Measurements from ENCODE around the gene DGKQ.
A peak's percentile ranks its signal among the peaks of the same experiment; 100 is the strongest.
"Not testable (repeated sequence)": the region's sequence is repeated elsewhere in the genome, so short reads cannot be mapped to it uniquely, and the experiment has no call there.

The DGKQ gene

DNA sequence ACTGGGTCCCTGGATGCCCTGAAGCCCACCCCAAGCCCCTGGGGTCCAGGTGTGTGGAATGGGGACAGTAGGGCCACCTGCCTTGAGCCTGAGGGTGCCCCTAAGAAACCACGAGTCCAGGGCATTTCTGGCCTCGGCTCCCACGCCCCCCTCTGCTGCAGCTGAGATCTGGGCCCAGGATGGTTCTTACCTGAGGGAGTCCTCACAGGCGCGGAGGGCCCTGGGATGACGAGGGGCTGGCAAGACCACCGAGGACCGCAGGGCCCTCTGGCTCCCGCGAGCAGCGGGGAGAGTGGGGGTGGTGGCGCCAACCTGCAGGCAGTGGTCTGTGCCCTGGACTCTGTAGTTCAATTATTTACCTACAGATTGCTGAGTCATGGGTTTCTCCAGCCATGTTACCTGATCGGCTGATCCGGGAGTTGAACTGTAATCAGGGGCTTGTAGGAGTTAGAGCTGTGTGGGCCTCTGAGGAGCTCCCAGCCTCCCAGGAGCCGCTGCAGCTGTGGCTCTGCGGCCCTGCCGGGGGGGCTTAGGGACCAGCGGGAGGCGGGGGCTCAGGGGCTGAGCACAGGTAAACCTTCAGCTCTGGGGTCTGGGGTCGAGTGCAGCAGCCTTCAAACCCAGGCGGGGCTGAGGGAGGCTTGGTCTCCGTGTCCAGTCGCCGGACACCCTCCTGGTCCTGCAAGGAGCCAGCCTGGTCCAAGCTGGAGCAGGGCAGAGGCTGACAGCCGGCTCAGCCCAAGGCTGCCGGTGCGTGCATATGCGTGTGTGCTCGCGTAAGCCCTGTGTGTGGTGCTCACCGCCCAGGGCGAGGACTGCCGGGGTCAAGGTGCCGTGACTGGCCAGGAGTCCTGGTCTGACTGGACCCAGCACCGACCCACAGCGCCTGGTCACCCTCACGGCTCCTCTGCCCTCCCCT is 20.0 kb upstream of the DGKQ start, which contains the start of gene SLC26A1:
SLC26A1 (minus strand) TSS at position 294 of the 919 bp plus-strand sequence. CDS start 1,701 bp downstream, outside the sequence.
- DNase-seq: no peak

DNA sequence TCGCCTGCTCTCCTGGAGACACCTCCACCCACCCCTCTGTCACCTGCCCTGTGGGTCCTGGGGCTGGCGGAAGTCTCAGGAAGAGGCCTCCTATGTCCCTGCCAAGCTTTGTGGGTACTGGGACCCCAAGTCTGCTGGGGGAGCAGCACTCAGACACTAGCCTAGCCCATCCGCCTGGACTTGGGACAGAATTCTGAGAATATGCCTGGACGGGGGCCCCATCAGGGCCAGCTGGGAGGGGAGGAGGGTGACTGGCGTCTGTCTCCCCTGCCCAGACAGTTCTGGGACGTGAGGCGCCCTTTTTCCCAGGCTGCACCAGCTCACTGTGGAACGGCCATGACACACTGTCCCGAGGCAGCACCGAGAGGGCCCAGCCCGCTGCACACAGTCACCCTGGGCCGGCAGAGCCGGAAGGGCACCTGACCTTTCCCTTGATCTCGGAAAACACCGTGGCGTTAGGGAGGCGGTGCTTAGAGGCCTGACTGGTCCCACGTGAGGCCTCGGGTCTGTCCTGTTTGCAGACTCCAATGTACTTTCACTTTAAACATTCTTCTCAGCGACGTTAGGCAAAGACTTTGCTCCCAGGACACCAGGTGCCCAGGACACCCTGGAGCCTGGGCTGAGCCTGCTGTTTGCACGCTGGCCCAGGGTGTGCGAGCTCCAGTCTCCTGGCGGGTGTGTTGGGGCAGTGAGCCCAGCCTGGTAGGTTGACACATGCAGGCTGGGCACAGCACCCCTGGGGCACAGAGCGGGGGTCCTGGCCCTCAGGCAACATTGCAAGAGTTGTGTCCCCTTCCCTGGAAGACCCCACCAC is 19.1 kb upstream of the DGKQ start:
- DNase-seq: no peak

DNA sequence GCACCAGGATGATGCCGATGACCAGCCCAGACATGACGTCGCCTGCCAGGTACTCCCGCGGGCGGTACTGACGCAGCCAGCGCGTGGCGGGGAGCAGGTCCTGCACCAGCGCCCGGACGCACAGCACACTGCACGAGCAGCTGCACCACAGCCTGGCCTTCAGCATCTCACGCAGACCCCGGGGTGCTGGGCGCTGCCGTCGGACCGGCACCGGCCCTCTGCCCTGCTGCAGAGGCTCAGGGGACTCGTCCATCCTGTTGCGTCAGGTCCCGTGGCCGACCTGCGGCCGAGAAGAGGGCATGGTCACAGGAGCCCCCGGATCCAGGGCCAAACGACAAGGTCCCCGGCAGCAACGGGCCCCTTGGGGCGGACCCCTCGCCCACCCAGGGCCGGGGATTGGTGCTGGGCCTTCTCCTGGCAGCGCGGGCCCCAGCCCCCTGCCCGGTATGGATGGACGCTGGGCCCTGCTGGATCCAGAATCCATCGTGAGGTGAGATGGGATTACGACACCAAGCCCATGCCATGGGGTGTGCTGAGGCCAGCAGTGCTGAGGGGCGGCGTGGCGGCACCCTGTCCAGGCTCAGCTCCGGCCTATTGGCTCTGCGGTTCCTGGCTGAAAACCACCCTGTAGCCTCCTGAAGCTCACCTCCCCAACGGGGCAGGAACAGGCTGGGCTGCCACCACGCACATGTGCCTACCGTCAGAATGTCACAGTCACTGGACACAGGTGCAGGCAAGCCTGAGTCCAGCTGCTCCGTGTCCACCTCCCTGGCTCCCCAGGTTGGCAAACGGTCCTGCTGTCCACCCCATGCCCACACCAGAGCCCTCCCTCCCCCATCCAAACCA is 18.3 kb upstream of the DGKQ start:
- no peak for DNase-seq

DNA sequence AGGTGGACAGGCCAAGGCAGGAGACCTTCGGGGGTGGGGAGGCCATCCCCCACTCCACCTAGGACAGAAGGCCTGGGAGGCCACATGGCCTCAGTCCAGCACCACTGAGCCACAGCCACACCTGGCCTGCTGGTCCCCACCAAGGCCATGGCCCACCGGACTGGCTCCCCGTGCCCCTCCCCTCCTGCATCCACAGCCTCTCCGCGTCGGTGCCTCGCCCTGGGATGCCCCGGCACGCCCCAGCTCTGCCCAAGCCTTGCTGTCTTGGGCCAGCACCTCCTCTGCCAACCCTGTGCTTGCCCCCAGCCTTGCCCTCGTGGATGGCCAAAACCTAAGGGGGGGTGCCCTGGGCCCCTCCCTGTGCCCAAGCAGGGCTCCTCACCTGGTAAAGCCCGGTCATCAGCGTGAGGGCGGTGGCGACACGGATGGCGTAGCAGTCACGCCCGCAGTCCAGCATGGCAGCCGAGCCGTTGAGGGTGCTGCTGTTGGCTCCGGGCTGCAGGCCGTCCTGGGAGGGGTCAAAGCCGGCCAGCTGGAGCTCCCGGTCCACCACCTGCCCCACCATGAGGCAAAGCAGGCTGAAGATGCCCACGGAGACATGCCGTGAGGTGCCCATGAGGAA is 17.5 kb upstream of the DGKQ start:
- DNase-seq: no peak

GRCh38 chr4:989722-990471 is 16.5 kb upstream of the DGKQ start:
- DNase-seq: no peak

DNA sequence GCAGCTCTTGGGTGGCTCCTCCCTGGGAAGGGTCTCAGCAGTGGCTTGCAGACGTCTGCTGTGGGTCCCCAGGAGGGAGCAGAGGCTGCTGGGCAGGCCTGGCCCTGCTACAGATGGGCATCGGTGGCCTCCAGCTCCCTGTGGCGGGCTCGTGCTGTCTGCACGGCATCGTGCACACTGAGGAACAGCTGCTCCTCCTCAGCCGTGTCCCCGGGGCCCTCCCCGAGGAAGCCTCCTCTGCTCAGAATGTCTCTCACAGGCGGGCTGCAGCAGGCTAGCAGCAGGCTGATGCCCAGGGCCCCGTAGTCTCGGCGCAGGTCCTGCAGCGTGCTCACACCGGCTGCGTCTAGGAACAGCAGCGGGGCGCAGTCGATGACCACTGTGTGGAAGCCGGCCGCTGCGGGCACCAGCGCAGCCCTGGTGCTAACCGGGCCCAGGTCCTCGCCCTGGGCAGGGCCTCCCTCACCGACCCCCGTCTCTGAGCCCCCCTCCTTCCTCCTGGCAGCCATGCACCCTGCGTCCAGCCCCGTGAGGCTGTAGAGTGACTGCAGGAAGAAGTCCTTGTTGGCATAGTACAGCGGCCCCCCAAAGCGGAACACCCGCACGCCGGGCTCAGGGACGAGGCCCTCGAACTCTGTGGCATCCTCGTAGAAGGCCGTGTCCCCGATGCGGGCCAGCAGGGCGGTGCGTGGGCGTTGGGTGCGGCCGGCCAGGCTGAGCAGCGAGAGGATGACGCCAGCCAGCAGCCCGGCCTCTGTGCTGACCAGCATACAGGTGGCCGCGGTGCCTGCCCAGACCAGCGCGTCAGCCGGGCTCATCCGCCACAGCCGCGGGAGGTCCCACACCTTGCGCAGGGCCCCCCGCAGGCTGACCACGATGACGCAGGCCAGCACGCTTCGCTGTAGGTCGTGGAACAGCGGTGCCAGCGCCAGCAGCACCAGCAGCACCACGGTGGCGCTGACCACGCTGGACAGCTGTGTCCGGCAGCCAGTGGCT is 15.7 kb upstream of the DGKQ start:
- no peak for DNase-seq

DNA sequence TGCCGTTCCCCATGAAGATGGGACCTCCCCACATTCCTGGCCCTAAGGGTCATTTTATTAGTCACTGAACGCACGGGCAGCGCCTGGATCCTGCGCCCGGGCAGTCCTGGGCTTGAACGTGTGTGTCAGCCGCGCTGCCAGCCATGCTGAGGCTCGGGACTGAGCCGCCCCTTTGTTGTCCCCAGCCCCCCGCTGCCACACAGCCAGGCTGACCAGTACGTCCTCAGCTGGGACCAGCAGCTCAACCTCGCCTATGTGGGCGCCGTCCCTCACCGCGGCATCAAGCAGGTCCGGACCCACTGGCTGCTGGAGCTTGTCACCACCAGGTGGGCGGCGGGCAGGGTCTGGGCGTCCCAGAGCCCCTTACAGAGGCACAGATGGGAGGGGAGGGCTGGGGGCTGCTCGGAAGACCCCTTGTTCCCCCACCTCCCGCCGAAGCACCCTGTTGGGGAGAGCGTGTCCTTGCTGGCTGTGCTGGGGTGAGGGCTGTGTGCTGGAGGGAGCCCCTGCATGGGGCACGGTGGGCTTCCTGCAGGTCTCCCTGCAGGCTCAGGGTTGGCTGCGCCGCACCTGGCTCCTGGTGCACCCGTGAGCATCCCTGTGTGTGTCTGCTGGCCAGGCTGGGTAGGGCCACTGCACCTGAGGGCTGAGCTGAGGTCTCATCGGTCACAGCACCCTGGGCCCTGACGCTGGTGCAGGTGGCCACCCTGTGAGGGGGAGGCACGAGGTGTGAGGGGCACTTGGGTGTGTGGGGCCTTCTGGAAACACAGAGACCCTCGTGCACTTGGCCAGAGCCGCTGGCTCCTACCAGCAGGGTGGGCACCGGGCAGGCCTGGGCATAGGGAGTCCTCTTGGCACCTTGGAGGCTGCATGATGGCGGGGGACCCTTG is 14.5 kb upstream of the DGKQ start:
- DNase-seq: no peak

DNA sequence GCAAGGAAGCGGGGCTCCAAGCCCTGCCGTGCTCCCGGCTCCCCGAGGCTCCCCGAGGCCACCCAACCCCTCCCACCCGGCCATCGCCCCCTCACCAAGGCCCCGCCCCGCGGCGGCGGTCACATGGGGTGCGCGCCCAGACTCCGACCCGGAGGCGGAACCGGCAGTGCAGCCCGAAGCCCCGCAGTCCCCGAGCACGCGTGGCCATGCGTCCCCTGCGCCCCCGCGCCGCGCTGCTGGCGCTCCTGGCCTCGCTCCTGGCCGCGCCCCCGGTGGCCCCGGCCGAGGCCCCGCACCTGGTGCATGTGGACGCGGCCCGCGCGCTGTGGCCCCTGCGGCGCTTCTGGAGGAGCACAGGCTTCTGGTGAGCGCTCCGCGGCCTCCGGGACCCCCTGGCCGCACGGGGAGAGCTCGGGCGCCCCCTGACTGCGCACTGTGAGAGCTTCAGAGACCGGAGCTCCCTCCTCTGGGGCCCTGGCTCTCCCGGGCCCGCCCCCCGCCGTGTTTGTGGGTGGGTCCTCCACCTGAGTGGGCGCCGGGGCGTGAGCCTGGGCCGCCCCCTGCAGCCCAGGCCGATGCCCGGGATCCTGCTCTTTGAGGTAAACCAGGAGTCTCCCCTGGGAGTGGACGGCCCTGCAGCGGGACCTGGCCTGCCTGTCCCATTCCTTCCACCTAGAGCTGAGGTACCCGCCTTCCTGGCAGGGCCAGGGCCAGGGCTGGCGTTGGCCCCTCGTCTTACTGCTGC is 13.7 kb upstream of the DGKQ start, which contains the start of gene IDUA:
IDUA (plus strand) TSS at position 166 of the 745 bp plus-strand sequence; CDS start at position 207, 41 bp downstream.
- DNase-seq: peak; percentile 86

GRCh38 chr4:986428-986878 is 13.1 kb upstream of the DGKQ start:
- DNase-seq: no peak

GRCh38 chr4:985123-985830 is 11.9 kb upstream of the DGKQ start:
- DNase-seq: peak; percentile 67

- no peak for DNase-seq
Measured at GRCh38 chr4:984336-985054, 11.1 kb upstream of the DGKQ start.

DNA sequence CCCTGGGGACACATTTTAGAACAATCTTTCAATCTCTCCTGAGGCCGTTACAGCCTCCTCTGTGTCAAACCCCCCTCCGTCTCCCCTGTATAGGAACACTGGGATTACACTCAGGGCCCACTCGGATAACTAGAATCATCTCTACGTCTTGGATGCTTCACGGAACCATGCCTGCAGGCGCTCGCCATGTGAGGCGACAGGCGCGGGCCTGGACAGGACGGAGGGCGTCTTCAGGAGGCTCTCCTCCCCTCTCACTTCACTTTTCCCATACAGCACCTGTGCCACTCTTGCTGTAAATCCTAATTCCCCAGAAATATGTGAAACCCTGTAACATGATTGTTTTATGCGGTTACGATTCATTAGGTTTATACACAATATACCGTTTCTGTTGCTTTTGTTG is 9.4 kb upstream of the DGKQ start:
- DNase-seq: no peak

GRCh38 chr4:982291-982690 is 8.9 kb upstream of the DGKQ start:
- no peak for DNase-seq

DNA sequence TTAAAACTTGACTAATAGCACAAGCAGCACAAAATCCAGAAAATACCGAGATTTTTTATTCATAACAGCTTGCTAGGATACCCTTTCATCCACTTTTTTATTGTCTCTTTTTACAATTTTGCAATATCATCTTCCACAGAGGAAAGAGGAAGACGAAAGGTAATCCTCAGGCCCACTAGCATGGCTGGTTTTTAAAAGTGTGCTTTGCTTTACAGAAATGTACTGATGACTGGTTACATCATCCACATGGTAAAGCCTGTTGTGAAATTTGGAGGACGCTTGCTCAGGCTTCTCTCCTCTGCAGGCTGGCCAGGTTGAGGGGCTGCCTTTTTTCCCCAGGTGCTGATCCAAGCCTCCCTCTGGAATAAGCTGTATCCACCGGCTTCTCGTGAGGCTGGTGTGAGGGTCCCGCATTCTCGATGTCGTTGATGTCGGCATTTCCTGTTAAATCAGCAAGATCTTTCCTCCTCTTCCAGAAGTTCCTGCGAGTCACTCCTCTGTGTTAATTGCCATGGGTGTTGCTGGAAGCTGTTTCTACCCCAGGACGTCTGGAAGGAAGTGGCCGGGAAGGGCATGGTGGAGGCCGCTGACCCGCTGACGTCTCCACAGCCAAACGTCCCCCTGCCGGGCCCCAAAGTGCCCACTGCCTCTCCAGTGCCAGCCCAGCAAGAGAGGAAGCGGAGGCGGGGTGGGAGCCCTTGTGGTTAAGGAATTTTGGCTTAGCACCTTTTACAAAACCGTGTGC is 5.8 kb upstream of the DGKQ start:
- DNase-seq: no peak

DNA sequence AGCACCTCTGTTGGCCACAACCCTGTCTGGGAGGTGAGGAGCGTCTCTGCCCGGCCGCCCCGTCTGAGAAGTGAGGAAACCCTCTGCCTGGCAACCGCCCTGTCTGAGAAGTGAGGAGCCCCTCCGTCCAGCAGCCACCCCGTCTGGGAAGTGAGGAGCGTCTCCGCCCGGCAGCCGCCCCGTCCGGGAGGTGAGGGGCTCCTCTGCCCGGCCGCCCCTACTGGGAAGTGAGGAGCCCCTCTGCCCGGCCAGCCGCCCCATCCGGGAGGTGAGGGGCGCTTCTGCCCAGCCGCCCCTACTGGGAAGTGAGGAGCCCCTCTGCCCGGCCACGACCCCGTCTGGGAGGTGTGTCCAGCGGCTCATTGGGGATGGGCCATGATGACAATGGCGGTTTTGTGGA is 2.6 kb upstream of the DGKQ start:
- not testable (repeated sequence) for DNase-seq

GRCh38 chr4:974668-975067 is 1.3 kb upstream of the DGKQ start:
- DNase-seq: no peak

All from activated gamma-delta T cell treated with Interleukin-2 at 50 U/mL for 16 hours (primary cell).